ENCODE data around the gene RCOR1. TPM values are rescaled to one million over a fixed set of nuclear protein-coding genes. Genes with fewer than 3 reads are reported as not detected.

RCOR1 gene
- total and polyA plus RNA-seq, 2 donors from 2014 or later = 4.9 to 17.9 TPM

GRCh38 chr14:102779574-102780315 is 187.3 kb downstream of the RCOR1 start:
- H3K36me3 ChIP-seq (ENCODE audit: control insufficient read depth in 2 of 3, insufficient read depth in 3 of 3, low read length in 3 of 3) = no peaks in the 10 kb centered on the region
- no peak for FAIRE-seq
- intact Hi-C loops (cut with DNase I) = no loop called here
- H3K4me1 ChIP-seq (ENCODE audit: control insufficient read depth in 2 of 3, insufficient read depth in 2 of 3, low read depth in 1 of 3, low read length in 3 of 3) = peaks cover 4 to 7% (median 6%) of the 10 kb centered on the region in 3 donors
- H3K9me3 ChIP-seq (ENCODE audit: control insufficient read depth in 2 of 3, insufficient read depth in 1 of 3, low read length in 3 of 3) = no peaks in the 10 kb centered on the region
- H3K9ac ChIP-seq (ENCODE audit: low read length in 3 of 3) = no peak overlapping the region
- no peaks in the 10 kb centered on the region for H3K27me3 ChIP-seq (ENCODE audit: control insufficient read depth, insufficient read depth, low read length)
- H3K4me3 ChIP-seq (ENCODE audit: low read length in 3 of 3) = no peak overlapping the region
- DNase-seq = no peak
- no peak for TF ChIP-seq CTCF (IDR thresholded peaks at IDR 0.05; ENCODE audit: borderline replicate concordance, extremely low read depth, insufficient read depth)
- H3K27ac ChIP-seq (ENCODE audit: low read depth in 2 of 2, low read length in 2 of 2) = no peak overlapping the region

Other genes with a start within 250 kb of the RCOR1 start
- 32.1 TPM for gene CINP, start 229.8 kb upstream of the RCOR1 start, total RNA-seq
- gene CINP, start 229.8 kb upstream of the RCOR1 start, polyA plus RNA-seq (ENCODE audit: insufficient read depth, low read depth, low replicate concordance) = 49.3 TPM
- gene TECPR2, start 229.7 kb upstream of the RCOR1 start, total RNA-seq = 30.2 TPM
- gene TECPR2, start 229.7 kb upstream of the RCOR1 start, polyA plus RNA-seq (ENCODE audit: insufficient read depth, low read depth, low replicate concordance) = 6.0 TPM
- 18.7 TPM for gene ANKRD9, start 82.9 kb upstream of the RCOR1 start, total RNA-seq
- gene ANKRD9, start 82.9 kb upstream of the RCOR1 start, polyA plus RNA-seq (ENCODE audit: insufficient read depth, low read depth, low replicate concordance) = 26.0 TPM
- gene TRAF3, start 184.8 kb downstream of the RCOR1 start, total RNA-seq = 35.4 TPM
- 5.2 TPM for gene TRAF3, start 184.8 kb downstream of the RCOR1 start, polyA plus RNA-seq (ENCODE audit: insufficient read depth, low read depth, low replicate concordance)

Measured in kidney (tissue), 14 donors.